Stimulated activated CD8-positive, alpha-beta memory T cell treated with anti-CD3 and anti-CD28 coated beads, Interleukin-15, amount 100 ng/mL, for 1 hour (primary cell): Measurements from ENCODE around the gene ACER3.
"Not testable (repeated sequence)": the region's sequence is repeated elsewhere in the genome, so short reads cannot be mapped to it uniquely, and the experiment has no call there.

Source experiments
- DNase-seq: peaks from one replicate; pipeline ENCODE4 v3.0.0-alpha.2; 2020; ENCODE audit warnings: low read depth

ACER3 gene

GRCh38 chr11:76872959-76873827 is 12.5 kb downstream of the ACER3 start:
- DNase-seq = no peak

GRCh38 chr11:76878014-76878413 is 17.3 kb downstream of the ACER3 start:
- no peak for DNase-seq

- DNase-seq = no peak
Observed at GRCh38 chr11:76880314-76880713, 19.6 kb downstream of the ACER3 start.

GRCh38 chr11:76880956-76881355 is 20.2 kb downstream of the ACER3 start:
- no peak for DNase-seq

GRCh38 chr11:76885390-76886097 is 24.8 kb downstream of the ACER3 start:
- DNase-seq = no peak

GRCh38 chr11:76888989-76889388 is 28.3 kb downstream of the ACER3 start:
- no peak for DNase-seq

GRCh38 chr11:76889411-76889975 is 28.8 kb downstream of the ACER3 start:
- DNase-seq = no peak

- no peak for DNase-seq
Observed at GRCh38 chr11:76890329-76890728, 29.6 kb downstream of the ACER3 start.

GRCh38 chr11:76891285-76891684 is 30.6 kb downstream of the ACER3 start:
- DNase-seq = no peak

- no peak for DNase-seq
Observed at GRCh38 chr11:76891793-76892192, 31.1 kb downstream of the ACER3 start.

- no peak for DNase-seq
Observed at GRCh38 chr11:76892306-76892705, 31.6 kb downstream of the ACER3 start.

- DNase-seq = no peak
Observed at GRCh38 chr11:76897233-76897632, 36.5 kb downstream of the ACER3 start.

GRCh38 chr11:76901144-76901543 is 40.4 kb downstream of the ACER3 start:
- DNase-seq = no peak

GRCh38 chr11:76901622-76902021 is 40.9 kb downstream of the ACER3 start:
- not testable (repeated sequence) for DNase-seq

- no peak for DNase-seq
Observed at GRCh38 chr11:76902121-76903014, 41.6 kb downstream of the ACER3 start.

- no peak for DNase-seq
Observed at GRCh38 chr11:76903325-76903724, 42.6 kb downstream of the ACER3 start.

GRCh38 chr11:76910620-76911414 is 50.1 kb downstream of the ACER3 start:
- DNase-seq = no peak

GRCh38 chr11:76911415-76911808 is 50.7 kb downstream of the ACER3 start:
- no peak for DNase-seq

- no peak for DNase-seq
Observed at GRCh38 chr11:76916712-76917111, 56.0 kb downstream of the ACER3 start.

GRCh38 chr11:76918941-76919386 is 58.2 kb downstream of the ACER3 start:
- no peak for DNase-seq

- DNase-seq = no peak
Observed at GRCh38 chr11:76919467-76919866, 58.7 kb downstream of the ACER3 start.
